Vagina (tissue), 2 donors: ENCODE results near the gene LAIR2. TPM values are rescaled to one million over a fixed set of nuclear protein-coding genes. Genes with fewer than 3 reads are reported as not detected.

Experiments used
- DNase-seq, 2 donors: peaks; one replicate each; pipeline ENCODE4 v3.0.0-alpha.2; 2017; ENCODE audit errors: extremely low spot score in 2 of 2
- H3K27ac ChIP-seq: fragments of 200-600 bp; sonication (generic); one replicate; pipeline ENCODE4 v1.5.1; 2019
- H3K27me3 ChIP-seq: fragments of 200-600 bp; sonication (generic); one replicate; pipeline ENCODE4 v1.5.1; 2019
- H3K36me3 ChIP-seq, 2 donors: fragments of 200-600 bp; sonication (generic); one replicate each; pipeline ENCODE4 v1.5.1; 2017 to 2019
- H3K4me1 ChIP-seq: fragments of 200-600 bp; sonication (generic); one replicate; pipeline ENCODE4 v1.5.1; 2019
- H3K4me3 ChIP-seq, 2 donors: fragments of 200-600 bp; sonication (generic); 1 replicate in 1 of 2; 2 replicates in 1 of 2; pipeline ENCODE4 v1.5.1; 2016 to 2019
- H3K9me3 ChIP-seq: fragments of 200-600 bp; sonication (generic); one replicate; pipeline ENCODE4 v1.5.1; 2019
- CTCF ChIP-seq, 3 experiments: fragments of 450-650 bp in 2 of 3; fragments of 200-600 bp in 1 of 3; sonication (generic) in 1 of 3; IDR thresholded peaks; one replicate each; pipeline ENCODE4 v1.5.1; 2017 to 2019; ENCODE audit warnings: antibody characterized with exemption in 3 of 3, mild to moderate bottlenecking in 2 of 3, moderate library complexity in 2 of 3
- POLR2A ChIP-seq, 2 donors: fragments of 450-650 bp; IDR thresholded peaks; one replicate each; pipeline ENCODE4 v1.6.1; 2017; ENCODE audit warnings: antibody characterized with exemption in 2 of 2, mild to moderate bottlenecking in 2 of 2, moderate library complexity in 2 of 2
- POLR2AphosphoS5 ChIP-seq, 2 donors: sonication (generic); formaldehyde crosslinking; IDR thresholded peaks; one replicate each; pipeline ENCODE4 v1.9.0; 2017; ENCODE audit warnings: antibody characterized with exemption in 2 of 2, mild to moderate bottlenecking in 2 of 2, low read depth in 1 of 2; ENCODE audit not compliant: insufficient read depth in 1 of 2
- intact Hi-C: fragments of 100-400 bp; cut with DNase I; formaldehyde crosslinking; loops from one replicate; pipeline ENCODE4 v1.15.1; 2023
- total RNA-seq: library from RNA; depleted of rRNA; stranded (reverse); fragments of >200 nt; gene quantifications from one replicate; pipeline ENCODE4 v1.2.3, GENCODE V29; 2016

The LAIR2 gene
- total RNA-seq, 1 donor from 2014 or later, result not detected

DNA sequence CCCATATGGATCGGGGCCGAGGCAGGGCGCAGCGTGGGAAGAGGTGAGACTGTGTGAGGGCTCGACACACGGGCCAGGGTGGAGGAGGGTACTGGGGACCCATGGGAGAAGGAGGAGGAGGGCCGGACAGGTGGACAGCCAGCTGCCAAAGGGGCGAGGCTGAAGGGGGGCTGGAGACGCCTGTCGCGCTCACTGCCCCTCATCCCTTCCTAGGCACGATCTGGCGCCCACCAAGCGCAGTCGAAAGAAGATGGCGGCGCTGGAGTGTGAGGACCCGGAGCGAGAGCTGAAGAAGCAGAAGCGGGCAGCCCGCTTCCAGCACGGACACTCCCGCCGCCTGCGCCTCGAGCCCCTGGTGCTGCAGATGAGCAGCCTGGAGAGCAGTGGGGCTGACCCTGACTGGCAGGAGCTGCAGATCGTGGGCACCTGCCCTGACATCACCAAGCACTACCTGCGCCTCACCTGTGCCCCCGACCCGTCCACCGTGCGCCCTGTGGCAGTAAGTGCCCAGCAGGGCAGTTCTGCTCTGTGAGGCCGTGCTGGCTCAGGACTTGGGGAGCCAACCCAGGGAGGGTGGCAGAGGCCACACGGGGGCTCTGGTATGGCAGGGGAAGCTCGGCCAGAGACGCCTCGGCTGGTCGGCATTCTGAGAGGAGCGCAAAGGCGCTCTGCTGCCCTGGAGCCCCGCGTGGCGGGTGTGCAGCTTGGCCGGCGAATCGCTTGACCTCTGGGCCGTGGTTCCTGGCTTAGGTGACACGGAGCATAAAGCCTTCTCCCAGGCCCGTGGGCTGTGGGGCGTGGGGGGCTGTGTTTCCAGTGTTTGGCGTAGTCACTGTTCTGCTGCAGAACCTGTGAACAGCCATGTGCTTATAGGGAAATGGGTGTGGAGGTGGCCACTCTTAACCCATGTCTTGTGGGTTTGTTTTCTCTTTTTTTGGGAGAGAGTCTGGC is 45.9 kb upstream of the LAIR2 start:
- intact Hi-C loops, result no loop called here
- peaks cover 19% of the 10 kb centered on the region for H3K4me1 ChIP-seq
- no peak overlapping the region for H3K4me3 ChIP-seq
- TF ChIP-seq POLR2AphosphoS5 (IDR thresholded peaks at IDR 0.05; ENCODE audit: insufficient read depth in 1 of 2, low read depth in 1 of 2) (no peak), POLR2A (IDR thresholded peaks at IDR 0.05) (no peak), CTCF (IDR thresholded peaks at IDR 0.05) (no peak)
- H3K9me3 ChIP-seq, result no peaks in the 10 kb centered on the region
- H3K36me3 ChIP-seq, result peaks cover 4 to 98% of the 10 kb centered on the region in 2 donors
- peak in 1 of 2 donors; percentile 54 for DNase-seq
- no peak overlapping the region for H3K27ac ChIP-seq
- H3K27me3 ChIP-seq, result no peaks in the 10 kb centered on the region

- peak in 1 of 2 donors; percentile 60 for DNase-seq
- Histone ChIP-seq H3K4me1 (peaks cover 20% of the 10 kb centered on the region), H3K9me3 (no peaks in the 10 kb centered on the region), H3K27me3 (no peaks in the 10 kb centered on the region), H3K27ac (no peak overlapping the region), H3K36me3 (peaks cover 4 to 91% of the 10 kb centered on the region in 2 donors), H3K4me3 (no peak overlapping the region)
- TF ChIP-seq POLR2AphosphoS5 (IDR thresholded peaks at IDR 0.05; ENCODE audit: insufficient read depth in 1 of 2, low read depth in 1 of 2), result no peak
- TF ChIP-seq POLR2A (IDR thresholded peaks at IDR 0.05), result no peak
- no peak for TF ChIP-seq CTCF (IDR thresholded peaks at IDR 0.05)
- intact Hi-C loops, result no loop called here
These were observed 44.6 kb upstream of the LAIR2 start for GRCh38 chr19:54457773-54458647.

- Histone ChIP-seq H3K27me3 (no peaks in the 10 kb centered on the region), H3K4me3 (no peak overlapping the region), H3K36me3 (peaks cover 4 to 84% of the 10 kb centered on the region in 2 donors), H3K4me1 (peaks cover 21% of the 10 kb centered on the region), H3K9me3 (no peaks in the 10 kb centered on the region), H3K27ac (no peak overlapping the region)
- TF ChIP-seq POLR2AphosphoS5 (IDR thresholded peaks at IDR 0.05; ENCODE audit: insufficient read depth in 1 of 2, low read depth in 1 of 2), result no peak
- TF ChIP-seq CTCF (IDR thresholded peaks at IDR 0.05), result no peak
- TF ChIP-seq POLR2A (IDR thresholded peaks at IDR 0.05), result no peak
- intact Hi-C loops, result no loop called here
- DNase-seq, result peak in 1 of 2 donors; percentile 79
These were observed 43.9 kb upstream of the LAIR2 start for GRCh38 chr19:54458648-54459281.

- Histone ChIP-seq H3K27me3 (no peaks in the 10 kb centered on the region), H3K4me3 (no peak overlapping the region), H3K27ac (no peak overlapping the region), H3K9me3 (no peaks in the 10 kb centered on the region), H3K36me3 (peaks cover 0 to 76% of the 10 kb centered on the region in 2 donors), H3K4me1 (peaks cover 29% of the 10 kb centered on the region)
- no peak for DNase-seq
- intact Hi-C loops, result no loop called here
- TF ChIP-seq POLR2AphosphoS5 (IDR thresholded peaks at IDR 0.05; ENCODE audit: insufficient read depth in 1 of 2, low read depth in 1 of 2) (no peak), POLR2A (IDR thresholded peaks at IDR 0.05) (no peak), CTCF (IDR thresholded peaks at IDR 0.05) (no peak)
These were observed 43.1 kb upstream of the LAIR2 start for GRCh38 chr19:54459282-54460229.
